ENCODE results near the gene C8G. TPM values are rescaled to one million over a fixed set of nuclear protein-coding genes. Genes with fewer than 3 reads are reported as not detected.

C8G gene
- total and polyA plus RNA-seq, 8 donors, result 2.3 to 5.5 TPM; not detected in 6

GRCh38 chr9:136946228-136947027 lies 1.4 kb downstream of the C8G start:
- WGBS, 5 donors, result 69 to 81% (median 73%) methylated on average over 19 to 27 of the region's 27 CpGs
- peak in 1 of 2 donors; percentile 35 for DNase-seq
- no peak overlapping the region for H3K4me3 ChIP-seq
- no peaks in the 10 kb centered on the region for H3K9me3 ChIP-seq
- H3K27me3 ChIP-seq, result no peaks in the 10 kb centered on the region
- H3K36me3 ChIP-seq, result peaks cover 16 to 18% (median 18%) of the 10 kb centered on the region in 4 donors
- H3K4me1 ChIP-seq, result peaks cover 44 to 75% (median 68%) of the 10 kb centered on the region in 4 donors
- intact Hi-C loops (cut with DNase I; ENCODE audit: low total_unique reads), result loop anchor here (10.0 kb wide), 1 partner anchor 92 kb away; the partner anchor contains the start of gene MAMDC4
- peak overlapping the region in 1 of 5 donors; percentile 42 for H3K27ac ChIP-seq
- TF ChIP-seq EP300 (IDR thresholded peaks at IDR 0.05) (no peak), POLR2A (IDR thresholded peaks at IDR 0.05) (no peak), CTCF (IDR thresholded peaks at IDR 0.05) (no peak), POLR2AphosphoS5 (IDR thresholded peaks at IDR 0.05) (no peak)

GRCh38 chr9:136947028-136947891 lies 2.2 kb downstream of the C8G start:
- no peak for TF ChIP-seq CTCF (IDR thresholded peaks at IDR 0.05)
- no peak for TF ChIP-seq POLR2A (IDR thresholded peaks at IDR 0.05)
- TF ChIP-seq EP300 (IDR thresholded peaks at IDR 0.05), result no peak
- no peak for TF ChIP-seq POLR2AphosphoS5 (IDR thresholded peaks at IDR 0.05)
- Histone ChIP-seq H3K9me3 (no peaks in the 10 kb centered on the region), H3K27me3 (no peaks in the 10 kb centered on the region), H3K4me3 (no peak overlapping the region), H3K27ac (peak overlapping the region; percentile 4 to 42 (median 36)), H3K4me1 (peaks cover 44 to 73% (median 70%) of the 10 kb centered on the region in 4 donors), H3K36me3 (peaks cover 8 to 10% (median 10%) of the 10 kb centered on the region in 4 donors)
- 39 to 65% (median 45%) methylated on average over 19 to 26 of the region's 26 CpGs for WGBS, 5 donors
- intact Hi-C loops (cut with DNase I; ENCODE audit: low total_unique reads), result loop anchor here (10.0 kb wide), 1 partner anchor 92 kb away; the partner anchor contains the start of gene MAMDC4
- DNase-seq, result peak in 1 of 2 donors; percentile 27

GRCh38 chr9:136947955-136948510 lies 3.0 kb downstream of the C8G start:
- peak; percentile 60 to 80 for DNase-seq
- no peak for TF ChIP-seq EP300 (IDR thresholded peaks at IDR 0.05)
- TF ChIP-seq CTCF (IDR thresholded peaks at IDR 0.05), result peak in 5 of 7 experiments; percentile 20 to 45 (median 24)
- H3K27me3 ChIP-seq, result no peaks in the 10 kb centered on the region
- peaks cover 40 to 69% (median 67%) of the 10 kb centered on the region in 4 donors for H3K4me1 ChIP-seq
- peak overlapping the region in 4 of 5 donors; percentile 4 to 42 (median 35) for H3K27ac ChIP-seq
- 26 to 34% (median 31%) methylated on average over 7 to 15 of the region's 15 CpGs for WGBS, 5 donors
- peaks cover 0 to 2% (median 2%) of the 10 kb centered on the region in 4 donors for H3K36me3 ChIP-seq
- no peaks in the 10 kb centered on the region for H3K9me3 ChIP-seq
- H3K4me3 ChIP-seq, result no peak overlapping the region
- intact Hi-C loops (cut with DNase I; ENCODE audit: low total_unique reads), result loop anchor here (10.0 kb wide), 1 partner anchor 93 kb away; the partner anchor contains the start of gene MAMDC4
